Right lobe of liver (tissue), 4 donors: ENCODE data around the gene TGFB1I1.

Experiments
- CTCF ChIP-seq, 4 donors: fragments of 200-600 bp in 3 of 4; fragments of 450-650 bp in 1 of 4; IDR thresholded peaks; one replicate each; pipeline versions ENCODE4 v1.5.1 to v1.8.0; 2016 to 2022; ENCODE audit warnings: antibody characterized with exemption in 4 of 4, mild to moderate bottlenecking in 2 of 4
- POLR2A ChIP-seq: fragments of 450-650 bp; IDR thresholded peaks from one replicate; pipeline ENCODE4 v1.6.1; 2017; ENCODE audit warnings: antibody characterized with exemption, mild to moderate bottlenecking
- donor health status: DM: no; HTN: no; CAD: no.
- donor health status: DM: no; HTN: no; CAD: no.
- donor health status: DM: no; HTN: yes; CAD: no.

- TF ChIP-seq POLR2A (no peak), CTCF (IDR thresholded peaks at IDR 0.05) (no peak)
Measured at GRCh38 chr16:31496670-31497069, 24.7 kb downstream of the TGFB1I1 start.
